Measurements from ENCODE around the gene TMEM132E. TPM values are rescaled to one million over a fixed set of nuclear protein-coding genes. Genes with fewer than 3 reads are reported as not detected.

The TMEM132E gene
- total and polyA plus RNA-seq, 2 donors from 2014 or later = 1.1 to 4.3 TPM

GRCh38 chr17:34566873-34567272 is 12.5 kb upstream of the TMEM132E start:
- Histone ChIP-seq H3K36me3 (ENCODE audit: control insufficient read depth in 2 of 3, insufficient read depth in 3 of 3, low read length in 3 of 3) (no peaks in the 10 kb centered on the region), H3K9me3 (ENCODE audit: control insufficient read depth in 2 of 3, insufficient read depth in 1 of 3, low read length in 3 of 3) (no peaks in the 10 kb centered on the region), H3K27ac (ENCODE audit: low read depth in 2 of 2, low read length in 2 of 2) (no peak overlapping the region), H3K4me1 (ENCODE audit: control insufficient read depth in 2 of 3, insufficient read depth in 2 of 3, low read depth in 1 of 3, low read length in 3 of 3) (no peaks in the 10 kb centered on the region), H3K27me3 (ENCODE audit: control insufficient read depth, insufficient read depth, low read length) (no peaks in the 10 kb centered on the region), H3K4me3 (ENCODE audit: low read length in 3 of 3) (no peak overlapping the region), H3K9ac (ENCODE audit: low read length in 3 of 3) (no peak overlapping the region)
- no peak for TF ChIP-seq CTCF (IDR thresholded peaks at IDR 0.05; ENCODE audit: borderline replicate concordance, extremely low read depth, insufficient read depth)
- FAIRE-seq (no peak), DNase-seq (no peak)
- intact Hi-C loops (cut with DNase I) = no loop called here

GRCh38 chr17:34567691-34568465 is 11.5 kb upstream of the TMEM132E start:
- no peaks in the 10 kb centered on the region for H3K27me3 ChIP-seq (ENCODE audit: control insufficient read depth, insufficient read depth, low read length)
- no peaks in the 10 kb centered on the region for H3K36me3 ChIP-seq (ENCODE audit: control insufficient read depth in 2 of 3, insufficient read depth in 3 of 3, low read length in 3 of 3)

GRCh38 chr17:34568953-34569352 is 10.4 kb upstream of the TMEM132E start:
- Histone ChIP-seq H3K27ac (ENCODE audit: low read depth in 2 of 2, low read length in 2 of 2) (no peak overlapping the region), H3K27me3 (ENCODE audit: control insufficient read depth, insufficient read depth, low read length) (no peaks in the 10 kb centered on the region), H3K4me3 (ENCODE audit: low read length in 3 of 3) (no peak overlapping the region), H3K9me3 (ENCODE audit: control insufficient read depth in 2 of 3, insufficient read depth in 1 of 3, low read length in 3 of 3) (no peaks in the 10 kb centered on the region), H3K4me1 (ENCODE audit: control insufficient read depth in 2 of 3, insufficient read depth in 2 of 3, low read depth in 1 of 3, low read length in 3 of 3) (no peaks in the 10 kb centered on the region), H3K9ac (ENCODE audit: low read length in 3 of 3) (no peak overlapping the region), H3K36me3 (ENCODE audit: control insufficient read depth in 2 of 3, insufficient read depth in 3 of 3, low read length in 3 of 3) (no peaks in the 10 kb centered on the region)
- FAIRE-seq = no peak
- intact Hi-C loops (cut with DNase I) = no loop called here
- no peak for DNase-seq
- no peak for TF ChIP-seq CTCF (IDR thresholded peaks at IDR 0.05; ENCODE audit: borderline replicate concordance, extremely low read depth, insufficient read depth)

More at GRCh38 chr17:34567691-34568465, 11.5 kb upstream of the TMEM132E start:
- no peak overlapping the region for H3K4me3 ChIP-seq (ENCODE audit: low read length in 3 of 3)
- no peak overlapping the region for H3K27ac ChIP-seq (ENCODE audit: low read depth in 2 of 2, low read length in 2 of 2)
- no peaks in the 10 kb centered on the region for H3K9me3 ChIP-seq (ENCODE audit: control insufficient read depth in 2 of 3, insufficient read depth in 1 of 3, low read length in 3 of 3)
- DNase-seq (peak in 2 of 5 donors; percentile 10 to 30), FAIRE-seq (no peak)
- no peak overlapping the region for H3K9ac ChIP-seq (ENCODE audit: low read length in 3 of 3)
- intact Hi-C loops (cut with DNase I) = no loop called here
- TF ChIP-seq CTCF (IDR thresholded peaks at IDR 0.05; ENCODE audit: borderline replicate concordance, extremely low read depth, insufficient read depth) = no peak
- no peaks in the 10 kb centered on the region for H3K4me1 ChIP-seq (ENCODE audit: control insufficient read depth in 2 of 3, insufficient read depth in 2 of 3, low read depth in 1 of 3, low read length in 3 of 3)

All from kidney (tissue), 14 donors.